SK-N-SH (cell line): ENCODE data around the gene CEACAM5. TPM values are rescaled to one million over a fixed set of nuclear protein-coding genes. Genes with fewer than 3 reads are reported as not detected.

Experiments used
- CTCF ChIA-PET: fragments of 300-600, 350-600 bp; formaldehyde crosslinking; extraction: SDS; loops from one replicate; lab custom pipeline; 2021; lab: Yijun Ruan, JAX
- POLR2A ChIA-PET: fragments of 350-600 bp; sonication (Branson Sonifier 250); formaldehyde crosslinking; extraction: SDS; loops from one replicate; lab custom pipeline; 2020; ENCODE audit warnings: antibody characterized with exemption, inconsistent platforms; lab: Yijun Ruan, JAX
- DNase-seq: peaks from one replicate; pipeline ENCODE4 v3.0.0; 2012
- H2AFZ ChIP-seq: fragments of 200-600 bp; sonication (generic); 2 replicates; pipeline ENCODE4 v1.8.1; 2016; ENCODE audit warnings: antibody characterized with exemption, mild to moderate bottlenecking, low read depth
- H3F3A ChIP-seq: fragments of 200-600 bp; sonication (generic); replicated peaks from 2 replicates; pipeline ENCODE3; 2016; ENCODE audit warnings: antibody characterized with exemption, mild to moderate bottlenecking; ENCODE audit not compliant: insufficient read depth
- H3K27ac ChIP-seq, 2 experiments: fragments of 200-500 bp in 1 of 2; fragments of 200-600 bp in 1 of 2; sonication (Bioruptor generic) in 1 of 2; sonication (generic), shearing (Covaris generic) in 1 of 2; 2 replicates each; pipeline versions ENCODE4 v1.5.1 to v1.6.1; 2014 to 2016; ENCODE audit warnings: low read depth in 2 of 2, inconsistent platforms in 1 of 2, low read length in 1 of 2, mild to moderate bottlenecking in 1 of 2, mixed read lengths in 1 of 2
- H3K27me3 ChIP-seq: fragments of 200-600 bp; sonication (generic), shearing (Covaris generic); 2 replicates; pipeline ENCODE4 v1.6.1; 2016; ENCODE audit warnings: mixed run types; ENCODE audit not compliant: insufficient read depth
- H3K36me3 ChIP-seq, 2 experiments: fragments of 200-500 bp in 1 of 2; fragments of 200-600 bp in 1 of 2; sonication (Bioruptor generic) in 1 of 2; sonication (generic) in 1 of 2; replicated peaks in 1 of 2; 2 replicates each; pipeline versions ENCODE3 to v1.5.1; 2014 to 2016; ENCODE audit warnings: low read length in 1 of 2, mild to moderate bottlenecking in 1 of 2; ENCODE audit not compliant: insufficient read depth in 2 of 2, control insufficient read depth in 1 of 2
- H3K4me1 ChIP-seq, 2 experiments: fragments of 200-500 bp in 1 of 2; fragments of 200-600 bp in 1 of 2; sonication (Bioruptor generic) in 1 of 2; sonication (generic), shearing (Covaris generic) in 1 of 2; 2 replicates each; pipeline versions ENCODE4 v1.5.1 to v1.6.1; 2014 to 2016; ENCODE audit warnings: low read depth in 1 of 2, low read length in 1 of 2, mixed run types in 1 of 2; ENCODE audit not compliant: insufficient read depth in 2 of 2, control insufficient read depth in 1 of 2
- H3K4me2 ChIP-seq: fragments of 200-600 bp; sonication (generic), shearing (Covaris generic); 2 replicates; pipeline ENCODE4 v1.6.1; 2017; ENCODE audit warnings: mixed run types
- H3K4me3 ChIP-seq, 2 experiments: fragments of 200-500 bp in 1 of 2; fragments of 200-600 bp in 1 of 2; sonication (Bioruptor generic) in 1 of 2; sonication (generic), shearing (Covaris generic) in 1 of 2; 2 replicates each; pipeline versions ENCODE4 v1.5.1 to v1.8.1; 2014 to 2016; ENCODE audit warnings: low read depth in 2 of 2, inconsistent platforms in 1 of 2, low read length in 1 of 2, mild to moderate bottlenecking in 1 of 2, mixed read lengths in 1 of 2, moderate library complexity in 1 of 2
- H3K79me2 ChIP-seq: fragments of 200-600 bp; sonication (generic); 2 replicates; pipeline ENCODE4 v1.8.1; 2017; ENCODE audit warnings: mild to moderate bottlenecking; ENCODE audit not compliant: insufficient read depth
- H3K9ac ChIP-seq: fragments of 200-600 bp; sonication (generic); 2 replicates; pipeline ENCODE4 v1.6.1; 2017; ENCODE audit warnings: mixed run types
- H3K9me2 ChIP-seq: fragments of 200-600 bp; sonication (generic); 2 replicates; pipeline ENCODE4 v1.6.1; 2017; ENCODE audit warnings: mixed run types
- H3K9me3 ChIP-seq: fragments of 200-600 bp; sonication (generic); 2 replicates; pipeline ENCODE4 v1.6.1; 2017; ENCODE audit warnings: mixed run types, mild to moderate bottlenecking, moderate library complexity
- H4K20me1 ChIP-seq: fragments of 200-600 bp; sonication (generic); 2 replicates; pipeline ENCODE4 v1.6.1; 2017; ENCODE audit warnings: mild to moderate bottlenecking, mixed run types; ENCODE audit not compliant: insufficient read depth
- CHD2 ChIP-seq: fragments of 150-350 bp; IDR thresholded peaks from 2 replicates; pipeline ENCODE4 v1.6.1; 2018; ENCODE audit warnings: low read length; ENCODE audit not compliant: partially characterized antibody
- ELF1 ChIP-seq: IDR thresholded peaks from 2 replicates; pipeline ENCODE4 v1.4.0; 2012
- EZH2phosphoT487 ChIP-seq: fragments of 200-600 bp; sonication (generic); IDR thresholded peaks from 2 replicates; pipeline ENCODE4 v1.6.1; 2017; ENCODE audit warnings: low read depth, mixed run types, mild to moderate bottlenecking, antibody characterized with exemption, moderate library complexity, borderline replicate concordance
- GABPA ChIP-seq: IDR thresholded peaks from 2 replicates; pipeline ENCODE4 v1.4.0; 2012; ENCODE audit warnings: low read depth, mild to moderate bottlenecking
- JUND ChIP-seq: IDR thresholded peaks from 2 replicates; pipeline ENCODE4 v1.4.0; 2012
- MAX ChIP-seq: IDR thresholded peaks from 2 replicates; pipeline ENCODE4 v1.4.0; 2012; ENCODE audit warnings: low read depth
- MEF2A ChIP-seq: IDR thresholded peaks from 2 replicates; pipeline ENCODE4 v1.4.0; 2012; ENCODE audit warnings: low read depth, borderline replicate concordance
- NFIC ChIP-seq: IDR thresholded peaks from 2 replicates; pipeline ENCODE4 v1.4.0; 2012; ENCODE audit warnings: borderline replicate concordance
- NRF1 ChIP-seq: IDR thresholded peaks from 2 replicates; pipeline ENCODE4 v1.6.1; 2012; ENCODE audit warnings: low read depth, mild to moderate bottlenecking, low read length
- PBX3 ChIP-seq: IDR thresholded peaks from 2 replicates; pipeline ENCODE4; 2012
- POLR2AphosphoS5 ChIP-seq: IDR thresholded peaks from 2 replicates; pipeline ENCODE4 v1.6.1; 2012; ENCODE audit warnings: low read depth, low read length
- RAD21 ChIP-seq: IDR thresholded peaks from 2 replicates; pipeline ENCODE4 v1.6.1; 2012; ENCODE audit warnings: mild to moderate bottlenecking, low read length
- RCOR1 ChIP-seq: fragments of 150-350 bp; IDR thresholded peaks from 2 replicates; pipeline ENCODE4 v1.6.1; 2017; ENCODE audit warnings: antibody characterized with exemption, low read length
- REST ChIP-seq: IDR thresholded peaks from 2 replicates; pipeline ENCODE4 v1.6.1; 2012; ENCODE audit warnings: mild to moderate bottlenecking, low read depth, low read length, moderate library complexity
- RFX5 ChIP-seq: IDR thresholded peaks from 2 replicates; pipeline ENCODE4 v1.6.1; 2012; ENCODE audit warnings: mild to moderate bottlenecking, improper control_type of control experiment, low read length
- SIN3A ChIP-seq: IDR thresholded peaks from 2 replicates; pipeline ENCODE4 v1.6.1; 2012; ENCODE audit warnings: low read depth, mild to moderate bottlenecking, low read length, moderate library complexity, borderline replicate concordance
- SMC3 ChIP-seq: IDR thresholded peaks from 2 replicates; pipeline ENCODE4 v1.6.1; 2012; ENCODE audit warnings: low read depth, low read length, improper control_type of control experiment
- TCF12 ChIP-seq: IDR thresholded peaks from 2 replicates; pipeline ENCODE4 v1.4.0; 2012
- USF1 ChIP-seq: IDR thresholded peaks from 2 replicates; pipeline ENCODE4 v1.4.0; 2012; ENCODE audit warnings: low read depth, borderline replicate concordance
- WGBS: methylation state at CpG from one replicate; pipeline ENCODE4 v1.1.6; 2017; ENCODE audit warnings: low lambda C conversion rate; 5-methylcytosine and 5-hydroxymethylcytosine counted together
- polyA plus RNA-seq, 3 experiments: library from polyadenylated mRNA; depleted of rRNA; stranded (reverse); fragments of >200 nt; gene quantifications; 2 replicates each; pipeline ENCODE4 v1.2.3, GENCODE V29; 2012

Gene CEACAM5
- polyA plus RNA-seq, 1 of the 3 experiments (the other 2 are of a cell fraction): not detected

GRCh38 chr19:41688098-41688497 lies 20.3 kb upstream of the CEACAM5 start, which contains the start of gene CEACAM7:
TSS of gene CEACAM7 (minus strand) at chr19:41688270. CDS start at chr19:41688165, 105 bp downstream.
- TF ChIP-seq REST (no peak), CHD2 (no peak), ELF1 (no peak), NRF1 (no peak), TCF12 (no peak), POLR2AphosphoS5 (no peak), MEF2A (no peak), JUND (no peak), EZH2phosphoT487 (no peak), MAX (no peak), RAD21 (no peak), RFX5 (no peak)
- WGBS: 8% methylated on average over 1 of the region's 1 CpG
- ChIA-PET POLR2A (no interaction called here), CTCF (interaction anchor here (1.5 kb wide), 2 partner anchors 19 to 46 kb away, joined by 5 to 6 read pairs; no protein-coding TSS in a partner anchor)
- H3F3A ChIP-seq: no peaks in the 10 kb centered on the region
- H3K9me3 ChIP-seq: no peaks in the 10 kb centered on the region
- no peaks in the 10 kb centered on the region for H3K4me1 ChIP-seq
- no peaks in the 10 kb centered on the region for H3K79me2 ChIP-seq
- no peaks in the 10 kb centered on the region for H4K20me1 ChIP-seq
- no peaks in the 10 kb centered on the region for H3K9me2 ChIP-seq
- 0 out of 2 replicates have a peak, but pooled peaks cover 4% of the 10 kb centered on the region for H3K27me3 ChIP-seq
- no peak within 1 kb of the TSS for H2AFZ ChIP-seq
- no peak within 1 kb of the TSS for H3K27ac ChIP-seq
- H3K4me2 ChIP-seq: no peak within 1 kb of the TSS
- H3K36me3 ChIP-seq: no peaks in the 10 kb centered on the region
- H3K4me3 ChIP-seq: no peak within 1 kb of the TSS
- no peak within 1 kb of the TSS for H3K9ac ChIP-seq
- DNase-seq: no peak

GRCh38 chr19:41688687-41689086 lies 19.7 kb upstream of the CEACAM5 start:
- no peaks in the 10 kb centered on the region for H3K36me3 ChIP-seq
- H4K20me1 ChIP-seq: no peaks in the 10 kb centered on the region
- WGBS: 19% methylated on average over 4 of the region's 4 CpGs
- no peak for DNase-seq
- 0 out of 2 replicates have a peak, but pooled peaks cover 4% of the 10 kb centered on the region for H3K27me3 ChIP-seq
- no peaks in the 10 kb centered on the region for H3F3A ChIP-seq
- H3K4me1 ChIP-seq: no peaks in the 10 kb centered on the region
- no peak overlapping the region for H2AFZ ChIP-seq
- no peak overlapping the region for H3K4me3 ChIP-seq
- ChIA-PET POLR2A (no interaction called here), CTCF (interaction anchor here (0.8 to 1.5 kb wide), 3 partner anchors 9 to 47 kb away, joined by 3 to 6 read pairs (median 5); no protein-coding TSS in a partner anchor)
- no peak overlapping the region for H3K27ac ChIP-seq
- H3K9me2 ChIP-seq: no peaks in the 10 kb centered on the region
- no peak overlapping the region for H3K9ac ChIP-seq
- H3K9me3 ChIP-seq: no peaks in the 10 kb centered on the region
- H3K79me2 ChIP-seq: no peaks in the 10 kb centered on the region
- no peak overlapping the region for H3K4me2 ChIP-seq
- TF ChIP-seq NFIC: no peak
- no peak for TF ChIP-seq GABPA
- no peak for TF ChIP-seq MEF2A
- TF ChIP-seq RFX5: no peak
- no peak for TF ChIP-seq EZH2phosphoT487
- TF ChIP-seq PBX3: no peak
- no peak for TF ChIP-seq USF1
- TF ChIP-seq REST: no peak
- TF ChIP-seq RCOR1: no peak
- no peak for TF ChIP-seq SIN3A
- TF ChIP-seq SMC3: no peak
